Loucy (cell line): Measurements from ENCODE around the gene RAB27A.

ENCODE experiments used
- H2AFZ ChIP-seq: fragments of 200-600 bp; sonication (generic); 2 replicates; pipeline ENCODE4 v1.6.0; 2016; ENCODE audit warnings: antibody characterized with exemption, mild to moderate bottlenecking, low read length, moderate library complexity
- H3F3A ChIP-seq: fragments of 200-600 bp; 2 replicates; pipeline ENCODE4 v1.6.0; 2016; ENCODE audit warnings: antibody characterized with exemption, low read depth, mild to moderate bottlenecking
- H3K27me3 ChIP-seq: fragments of 200-600 bp; sonication (generic); 2 replicates; pipeline ENCODE4 v1.6.1; 2014; ENCODE audit warnings: low read length, mild to moderate bottlenecking; ENCODE audit not compliant: insufficient read depth, poor library complexity, severe bottlenecking
- H3K36me3 ChIP-seq: fragments of 200-600 bp; sonication (generic); 2 replicates; pipeline ENCODE4 v1.6.1; 2016; ENCODE audit warnings: low read length; ENCODE audit not compliant: insufficient read depth
- H3K4me1 ChIP-seq: fragments of 200-600 bp; sonication (generic); 2 replicates; pipeline ENCODE4 v1.5.1; 2014; ENCODE audit warnings: low read length, mild to moderate bottlenecking; ENCODE audit not compliant: insufficient read depth, poor library complexity, severe bottlenecking
- H3K4me2 ChIP-seq: fragments of 200-600 bp; sonication (generic); 2 replicates; pipeline ENCODE4 v1.6.0; 2014; ENCODE audit warnings: antibody characterized with exemption, low read length, low read depth, mild to moderate bottlenecking; ENCODE audit not compliant: poor library complexity, severe bottlenecking
- H3K4me3 ChIP-seq: fragments of 200-600 bp; sonication (generic); 2 replicates; pipeline ENCODE4 v1.5.1; 2014; ENCODE audit warnings: low read length, mild to moderate bottlenecking, mixed read lengths; ENCODE audit not compliant: poor library complexity, severe bottlenecking
- H3K79me2 ChIP-seq: fragments of 200-600 bp; sonication (generic); 2 replicates; pipeline ENCODE4 v1.6.1; 2014; ENCODE audit warnings: low read length; ENCODE audit not compliant: insufficient read depth
- H3K9ac ChIP-seq: fragments of 200-600 bp; sonication (generic); 2 replicates; pipeline ENCODE4 v1.6.0; 2014; ENCODE audit warnings: mild to moderate bottlenecking, low read depth, low read length, moderate library complexity; ENCODE audit not compliant: poor library complexity, severe bottlenecking
- H3K9me2 ChIP-seq: fragments of 200-600 bp; sonication (generic); replicated peaks from 2 replicates; pipeline ENCODE4 v1.6.1; 2016; ENCODE audit warnings: low read depth, low read length, mixed read lengths
- H3K9me3 ChIP-seq: fragments of 200-600 bp; sonication (generic); 2 replicates; pipeline ENCODE4 v1.6.1; 2014; ENCODE audit warnings: mild to moderate bottlenecking, antibody characterized with exemption, low read length, low read depth; ENCODE audit not compliant: insufficient read depth
- H4K20me1 ChIP-seq: fragments of 200-600 bp; sonication (generic); 2 replicates; pipeline ENCODE4 v1.6.0; 2014; ENCODE audit warnings: antibody characterized with exemption, low read length, mild to moderate bottlenecking; ENCODE audit not compliant: insufficient read depth, poor library complexity, severe bottlenecking
- CTCF ChIP-seq: fragments of 200-600 bp; sonication (generic); conservative IDR thresholded peaks from 2 replicates; pipeline ENCODE4 v1.5.1; 2014; ENCODE audit warnings: mild to moderate bottlenecking, antibody characterized with exemption, low read length
- EZH2phosphoT487 ChIP-seq: fragments of 200-600 bp; IDR thresholded peaks from 2 replicates; pipeline ENCODE4 v1.6.1; 2018; ENCODE audit warnings: antibody characterized with exemption, mild to moderate bottlenecking, moderate library complexity, borderline replicate concordance

The RAB27A gene

DNA sequence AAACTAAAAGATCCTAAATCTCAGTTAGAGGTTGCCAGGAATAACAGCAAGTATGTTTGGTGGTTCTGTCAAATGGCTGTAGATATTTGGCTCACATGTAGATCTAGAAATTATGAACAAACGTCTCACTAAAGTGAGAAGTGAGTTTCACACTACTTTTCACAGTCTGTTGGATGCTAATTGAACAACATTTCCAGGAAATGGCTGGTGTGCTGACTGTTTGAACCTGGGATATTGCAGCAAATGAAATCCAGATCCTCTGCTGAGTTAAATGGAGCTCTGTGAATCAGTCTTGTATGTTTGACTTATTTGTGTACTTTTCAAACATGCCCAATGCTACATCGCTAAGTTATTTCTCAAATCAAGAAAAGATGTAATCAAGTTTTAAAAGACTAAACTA is 71.6 kb downstream of the RAB27A start:
- no peaks in the 10 kb centered on the region for H3K9me2 ChIP-seq
- H3K4me1 ChIP-seq, result peaks cover 33% of the 10 kb centered on the region
- no peak for TF ChIP-seq EZH2phosphoT487
- no peak overlapping the region for H3K9ac ChIP-seq
- no peaks in the 10 kb centered on the region for H3K9me3 ChIP-seq
- H3K36me3 ChIP-seq, result peaks cover 24% of the 10 kb centered on the region; the same call in 1 of the 2 replicates
- H3K79me2 ChIP-seq, result no peaks in the 10 kb centered on the region
- H3K4me3 ChIP-seq, result no peak overlapping the region
- no peaks in the 10 kb centered on the region for H3K27me3 ChIP-seq
- H3F3A ChIP-seq, result peaks cover 11% of the 10 kb centered on the region; the same call in 1 of the 2 replicates
- H3K4me2 ChIP-seq, result no peak overlapping the region
- no peak overlapping the region for H2AFZ ChIP-seq
- no peaks in the 10 kb centered on the region for H4K20me1 ChIP-seq

- no peaks in the 10 kb centered on the region for H3K9me3 ChIP-seq
- peaks cover 22% of the 10 kb centered on the region for H3K36me3 ChIP-seq
- no peak overlapping the region for H2AFZ ChIP-seq
- no peaks in the 10 kb centered on the region for H3F3A ChIP-seq
- no peak for TF ChIP-seq CTCF
- TF ChIP-seq EZH2phosphoT487, result no peak
- no peak overlapping the region for H3K4me2 ChIP-seq
- no peak overlapping the region for H3K9ac ChIP-seq
- H3K4me3 ChIP-seq, result no peak overlapping the region
- no peaks in the 10 kb centered on the region for H3K9me2 ChIP-seq
- no peaks in the 10 kb centered on the region for H3K27me3 ChIP-seq
- no peaks in the 10 kb centered on the region for H4K20me1 ChIP-seq
- no peaks in the 10 kb centered on the region for H3K4me1 ChIP-seq
- no peaks in the 10 kb centered on the region for H3K79me2 ChIP-seq
Observed at GRCh38 chr15:55204464-55204863, 85.1 kb downstream of the RAB27A start.

- Histone ChIP-seq H2AFZ (no peak overlapping the region), H3K27me3 (no peaks in the 10 kb centered on the region), H4K20me1 (no peaks in the 10 kb centered on the region), H3K4me1 (peaks cover 8% of the 10 kb centered on the region), H3K4me2 (no peak overlapping the region), H3K9me2 (no peaks in the 10 kb centered on the region), H3F3A (no peaks in the 10 kb centered on the region; the same call in 1 of the 2 replicates), H3K79me2 (no peaks in the 10 kb centered on the region), H3K4me3 (no peak overlapping the region), H3K9ac (no peak overlapping the region), H3K36me3 (peaks cover 22% of the 10 kb centered on the region), H3K9me3 (peaks cover 3% of the 10 kb centered on the region; the same call in 1 of the 2 replicates)
- TF ChIP-seq EZH2phosphoT487 (no peak), CTCF (no peak)
Observed at GRCh38 chr15:55202206-55202605, 87.4 kb downstream of the RAB27A start.

- H2AFZ ChIP-seq, result no peak overlapping the region
- peaks cover 3% of the 10 kb centered on the region; the same call in 1 of the 2 replicates for H3K9me3 ChIP-seq
- H3K4me1 ChIP-seq, result peaks cover 29% of the 10 kb centered on the region
- H3F3A ChIP-seq, result no peaks in the 10 kb centered on the region; the same call in 1 of the 2 replicates
- no peak overlapping the region for H3K4me2 ChIP-seq
- no peak overlapping the region for H3K9ac ChIP-seq
- H3K9me2 ChIP-seq, result no peaks in the 10 kb centered on the region
- H4K20me1 ChIP-seq, result peaks cover 30% of the 10 kb centered on the region
- peaks cover 4% of the 10 kb centered on the region; the same call in 1 of the 2 replicates for H3K36me3 ChIP-seq
- H3K4me3 ChIP-seq, result no peak overlapping the region
- peaks cover 30% of the 10 kb centered on the region for H3K79me2 ChIP-seq
- no peaks in the 10 kb centered on the region for H3K27me3 ChIP-seq
- TF ChIP-seq CTCF, result no peak
- TF ChIP-seq EZH2phosphoT487, result no peak
Observed at GRCh38 chr15:55198706-55199105, 90.9 kb downstream of the RAB27A start.
